GM12872 (cell line): ENCODE measurements around the gene C15orf62.

Experiments
- CTCF ChIP-seq: IDR thresholded peaks from 3 replicates; pipeline ENCODE4 v1.5.1; 2011; ENCODE audit warnings: low read depth, mild to moderate bottlenecking, low read length, moderate library complexity; ENCODE audit not compliant: insufficient read depth

C15orf62 gene

DNA sequence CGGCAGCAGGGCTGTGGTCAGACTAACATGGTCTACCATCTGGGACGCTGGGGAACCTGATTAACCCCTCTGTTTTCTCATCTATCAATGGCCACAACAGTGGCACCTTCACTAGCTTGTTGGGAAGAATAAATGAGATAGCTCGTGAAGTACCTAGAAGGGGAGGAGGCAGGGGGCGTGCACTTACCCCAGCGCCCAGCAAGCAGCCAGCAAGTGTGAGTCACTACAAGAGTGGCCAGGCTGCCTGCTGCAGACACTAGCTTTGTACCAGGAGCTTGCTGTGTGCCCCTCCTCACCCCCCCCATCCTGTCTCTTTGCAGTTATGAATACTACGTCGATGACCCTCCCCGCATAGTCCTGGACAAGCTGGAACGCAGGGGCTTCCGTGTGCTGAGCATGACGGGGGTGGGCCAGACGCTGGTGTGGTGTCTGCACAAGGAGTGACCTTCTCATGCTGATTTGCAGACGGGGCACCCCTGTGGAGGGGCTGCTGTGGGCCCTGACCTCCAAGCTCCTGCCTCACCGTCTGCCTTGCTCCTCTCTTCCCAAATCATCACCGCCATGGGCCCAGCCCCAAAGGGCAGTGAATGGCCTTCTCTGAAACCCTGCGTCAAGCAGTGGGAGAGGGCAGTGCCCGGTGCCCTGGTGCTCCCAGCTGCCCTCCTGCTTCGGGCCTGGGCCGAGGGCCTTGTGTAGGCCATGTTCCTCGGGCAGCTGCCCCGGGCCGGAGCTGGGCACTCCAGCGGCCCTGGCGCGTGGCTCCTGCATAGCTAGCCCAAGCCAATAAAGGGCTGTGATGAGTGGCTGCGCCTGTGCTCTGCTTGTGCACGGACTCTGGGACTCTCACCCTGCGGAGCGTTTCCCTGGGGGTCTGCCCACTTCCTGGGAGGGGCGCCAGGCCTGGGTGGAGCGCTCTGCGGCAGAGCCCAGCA, 2.6 kb upstream of the C15orf62 start:
- no peak for TF ChIP-seq CTCF

DNA sequence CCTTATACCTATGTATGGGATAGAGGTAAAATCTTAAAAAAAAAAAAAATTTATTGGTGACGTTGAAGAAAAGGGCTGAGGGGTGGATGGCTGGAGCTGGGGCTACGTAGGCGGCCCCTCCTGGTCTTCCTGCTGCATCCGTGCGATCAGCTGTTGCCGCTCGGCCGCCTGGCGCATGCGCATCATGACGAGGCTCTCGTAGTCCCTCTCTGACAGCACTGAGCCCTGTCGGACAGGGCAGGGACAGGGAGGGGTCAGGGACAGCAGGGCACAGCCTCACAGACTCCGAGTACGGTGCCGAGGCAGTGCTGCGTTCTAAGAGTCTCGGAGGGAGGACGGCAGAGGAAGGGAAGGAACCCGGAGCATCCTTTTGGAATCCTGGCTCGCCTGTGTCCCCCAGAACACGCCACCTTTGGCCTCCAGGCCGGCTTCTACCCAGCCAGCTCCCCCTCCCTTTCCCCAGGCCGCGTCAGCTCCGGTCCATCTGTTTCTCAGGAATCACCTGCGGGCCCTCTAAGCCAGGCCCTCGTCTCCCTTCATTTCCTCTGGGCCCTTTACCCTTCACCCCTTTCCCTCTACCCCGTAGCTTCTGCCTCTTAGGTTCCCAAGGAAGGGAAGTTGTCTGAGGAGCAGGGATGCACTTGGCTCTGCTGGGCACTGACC, 1.8 kb upstream of the C15orf62 start:
- TF ChIP-seq CTCF = no peak

GRCh38 chr15:40768521-40769273, 1.1 kb upstream of the C15orf62 start:
- TF ChIP-seq CTCF = peak; percentile 45

- TF ChIP-seq CTCF = no peak
Measured at GRCh38 chr15:40770147-40770721, 454 bp downstream of the C15orf62 start.

- TF ChIP-seq CTCF = no peak
Measured at GRCh38 chr15:40771242-40771641, 1.5 kb downstream of the C15orf62 start.

- TF ChIP-seq CTCF = no peak
Measured at GRCh38 chr15:40772014-40772413, 2.2 kb downstream of the C15orf62 start.

DNA sequence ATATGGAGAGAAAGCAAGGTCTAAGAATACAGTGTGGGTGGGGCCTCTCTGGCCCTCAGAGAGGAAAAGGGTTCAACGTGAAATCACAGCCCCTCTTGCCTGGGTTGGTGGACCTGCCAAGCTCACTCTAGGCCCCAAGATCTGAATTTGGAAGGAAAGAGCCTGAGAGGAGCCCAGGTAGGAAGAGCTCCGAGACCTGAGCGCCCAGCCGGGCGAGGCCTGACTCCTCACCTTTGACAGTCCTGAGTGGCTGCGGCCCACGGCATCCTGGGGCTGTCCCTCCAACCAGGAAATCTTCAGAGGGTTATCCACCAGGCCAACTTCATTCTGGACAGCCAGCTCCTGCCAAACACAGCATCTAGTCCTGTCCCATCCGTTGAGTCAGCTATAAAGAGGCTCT, 3.7 kb downstream of the C15orf62 start:
- TF ChIP-seq CTCF = no peak
